Measurements from ENCODE around the gene CHL1.

DNA sequence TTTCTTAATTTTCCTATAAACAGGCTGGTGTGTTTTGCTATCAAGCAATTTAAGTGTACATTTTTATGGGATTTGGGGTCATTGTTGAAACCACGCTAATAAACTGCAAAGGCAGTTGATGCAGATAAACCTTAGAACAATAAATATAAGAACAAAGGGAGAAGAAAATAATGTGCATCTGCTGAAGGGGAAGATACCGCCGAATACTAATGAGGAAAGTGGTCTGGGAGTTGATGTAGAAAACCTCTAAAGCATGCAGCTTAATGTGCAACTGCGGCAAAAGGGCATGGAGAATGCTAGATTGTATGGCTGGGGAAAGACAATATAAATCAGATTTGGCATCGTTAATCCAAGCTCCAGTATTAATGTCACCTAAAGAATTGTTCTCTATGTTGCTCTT lies 29.8 kb upstream of the CHL1 start:
- no peak for TF ChIP-seq CTCF (conservative IDR thresholded peaks at IDR 0.05; ENCODE audit: low read depth, low read length)
- no peak for TF ChIP-seq EZH2 (IDR thresholded peaks at IDR 0.05; ENCODE audit: borderline replicate concordance, low read depth, low read length, poor library complexity, severe bottlenecking)
